GM12892 (cell line): ENCODE data around the gene MARK3.

Experiments used
- POLR2A ChIP-seq: IDR thresholded peaks from 2 replicates; pipeline ENCODE4 v1.6.1; 2011; ENCODE audit warnings: low read depth, low read length, control low read depth
- POLR2AphosphoS5 ChIP-seq: IDR thresholded peaks from 2 replicates; pipeline ENCODE4 v1.6.1; 2011; ENCODE audit warnings: low read depth, low read length, control low read depth
- TAF1 ChIP-seq: IDR thresholded peaks from 2 replicates; pipeline ENCODE4 v1.6.1; 2011; ENCODE audit warnings: low read depth, mild to moderate bottlenecking, control low read depth, low read length, borderline replicate concordance

DNA sequence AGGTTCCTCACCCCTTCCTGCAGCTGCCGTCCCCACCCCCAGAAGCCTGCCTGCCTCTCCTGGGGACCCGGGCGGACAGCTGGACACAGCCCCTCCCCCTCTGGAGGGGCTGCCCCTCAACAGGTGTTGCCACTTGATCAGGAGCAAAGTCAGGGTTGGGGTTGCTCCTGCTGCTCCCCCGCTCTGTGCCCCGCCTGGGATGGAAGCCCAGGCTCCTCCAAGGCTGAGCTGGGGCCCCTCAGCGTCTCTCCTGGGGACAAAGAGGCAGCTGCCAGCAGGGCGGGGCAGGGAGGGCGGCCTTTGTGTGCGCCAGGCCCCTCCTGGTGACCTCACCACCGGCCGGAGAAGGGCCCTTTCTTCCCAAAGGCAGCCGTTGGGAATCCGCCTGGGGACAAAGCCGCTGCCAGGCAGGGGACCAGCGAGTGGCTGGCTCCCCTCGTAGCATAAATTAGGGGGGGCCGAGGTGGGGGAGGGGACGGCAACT lies 157.4 kb downstream of the MARK3 start:
- no peak for TF ChIP-seq POLR2AphosphoS5
- no peak for TF ChIP-seq POLR2A
- no peak for TF ChIP-seq TAF1
